LoVo (cell line): ENCODE data around the gene KRT78.

Experiments used
- DNase-seq: peaks from one replicate; pipeline ENCODE4 v3.0.0-alpha.2; 2016; ENCODE audit warnings: low spot score

The KRT78 gene

DNA sequence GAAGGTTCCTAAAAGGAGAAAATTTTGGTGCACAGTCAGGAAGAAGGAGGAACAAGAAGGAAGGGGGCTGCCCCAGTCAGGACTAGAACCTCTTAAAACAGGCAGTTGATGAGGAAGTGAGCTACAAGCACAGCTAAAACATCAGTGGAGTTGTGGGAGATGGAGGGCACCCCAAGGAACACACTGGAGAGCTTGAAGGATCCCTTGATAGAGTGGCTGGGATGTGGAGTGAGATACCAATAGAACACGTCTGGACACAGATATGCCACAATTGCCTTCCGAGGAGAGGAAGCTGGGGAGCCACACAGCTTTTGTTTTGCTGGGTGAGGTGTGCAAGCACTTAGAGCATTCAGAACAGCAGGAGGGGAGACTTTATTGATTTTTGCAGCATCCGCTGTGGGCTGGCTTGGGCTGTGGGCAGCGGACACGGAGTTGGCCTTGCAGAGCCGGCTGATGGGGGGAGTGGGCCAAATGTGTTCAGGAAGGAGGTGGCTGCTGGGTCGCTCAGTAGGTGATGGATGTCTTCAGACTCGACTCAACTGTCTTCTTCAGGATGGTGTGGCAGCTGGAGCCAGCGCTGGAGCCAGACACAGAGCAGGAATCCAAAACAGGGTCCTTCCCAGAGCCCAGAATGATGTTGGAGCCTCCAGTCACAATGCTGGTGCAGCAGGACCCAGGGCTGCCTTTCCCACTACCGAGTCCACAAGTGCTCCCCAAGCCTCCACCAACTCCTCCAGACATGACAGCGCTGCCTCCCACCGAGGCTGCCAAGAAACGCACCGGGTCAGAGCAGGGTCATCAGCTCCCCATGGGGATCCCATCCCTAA, 10.0 kb downstream of the KRT78 start:
- no peak for DNase-seq

DNA sequence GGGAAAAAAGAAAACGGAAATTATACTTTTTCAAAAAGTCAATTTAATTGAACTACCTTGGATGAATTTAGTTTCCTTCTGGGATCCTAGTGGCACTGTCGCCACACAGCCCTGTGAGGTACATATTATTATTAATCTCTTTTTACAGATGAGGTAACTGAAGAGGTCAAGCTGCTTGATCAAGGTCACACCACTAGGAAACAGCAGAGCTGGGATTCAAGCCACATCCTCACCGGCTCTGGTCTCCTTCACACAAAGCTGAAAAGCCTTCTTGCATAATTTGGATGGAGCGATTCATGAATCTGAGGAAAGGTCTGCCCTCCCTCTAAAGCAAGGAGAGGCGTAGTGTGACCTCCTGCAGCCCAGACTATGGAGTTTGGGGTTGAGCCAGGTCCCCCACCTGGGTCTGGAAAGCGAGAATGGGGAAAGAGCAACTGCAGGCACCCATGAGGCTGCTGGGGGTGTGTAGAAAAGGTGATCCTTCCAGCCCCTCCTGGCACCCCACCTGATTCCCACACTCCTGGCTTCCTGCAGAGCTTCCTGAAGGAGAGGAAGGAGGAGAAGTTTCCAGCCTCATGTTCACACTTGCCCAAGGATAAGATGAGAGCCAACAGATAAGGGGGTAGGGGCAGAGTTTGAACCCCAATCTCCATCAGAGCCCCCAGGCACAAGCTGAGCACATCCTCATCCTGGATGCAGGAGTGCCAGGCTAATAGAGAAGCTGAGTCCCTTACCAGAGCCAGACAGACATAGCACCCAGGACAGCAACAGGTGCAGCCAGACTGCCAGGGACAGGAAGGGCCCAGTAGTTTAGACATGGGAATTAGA, 10.8 kb downstream of the KRT78 start:
- no peak for DNase-seq

DNA sequence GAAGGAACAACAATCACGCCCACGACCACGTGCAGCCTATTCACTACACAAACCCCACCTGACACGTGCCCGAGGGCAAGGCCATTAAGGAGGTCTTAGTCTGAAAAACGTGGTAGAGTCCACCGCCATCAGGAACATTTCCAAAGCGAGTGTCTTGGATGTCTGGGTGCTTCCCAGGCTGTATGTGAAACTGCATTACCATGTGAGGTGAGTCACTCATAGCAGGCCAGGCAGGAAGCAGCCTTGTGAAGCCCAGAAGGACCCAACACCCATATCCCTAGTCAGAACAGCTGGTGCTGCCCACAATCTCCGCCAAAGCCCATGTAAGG, 11.4 kb downstream of the KRT78 start:
- no peak for DNase-seq

DNA sequence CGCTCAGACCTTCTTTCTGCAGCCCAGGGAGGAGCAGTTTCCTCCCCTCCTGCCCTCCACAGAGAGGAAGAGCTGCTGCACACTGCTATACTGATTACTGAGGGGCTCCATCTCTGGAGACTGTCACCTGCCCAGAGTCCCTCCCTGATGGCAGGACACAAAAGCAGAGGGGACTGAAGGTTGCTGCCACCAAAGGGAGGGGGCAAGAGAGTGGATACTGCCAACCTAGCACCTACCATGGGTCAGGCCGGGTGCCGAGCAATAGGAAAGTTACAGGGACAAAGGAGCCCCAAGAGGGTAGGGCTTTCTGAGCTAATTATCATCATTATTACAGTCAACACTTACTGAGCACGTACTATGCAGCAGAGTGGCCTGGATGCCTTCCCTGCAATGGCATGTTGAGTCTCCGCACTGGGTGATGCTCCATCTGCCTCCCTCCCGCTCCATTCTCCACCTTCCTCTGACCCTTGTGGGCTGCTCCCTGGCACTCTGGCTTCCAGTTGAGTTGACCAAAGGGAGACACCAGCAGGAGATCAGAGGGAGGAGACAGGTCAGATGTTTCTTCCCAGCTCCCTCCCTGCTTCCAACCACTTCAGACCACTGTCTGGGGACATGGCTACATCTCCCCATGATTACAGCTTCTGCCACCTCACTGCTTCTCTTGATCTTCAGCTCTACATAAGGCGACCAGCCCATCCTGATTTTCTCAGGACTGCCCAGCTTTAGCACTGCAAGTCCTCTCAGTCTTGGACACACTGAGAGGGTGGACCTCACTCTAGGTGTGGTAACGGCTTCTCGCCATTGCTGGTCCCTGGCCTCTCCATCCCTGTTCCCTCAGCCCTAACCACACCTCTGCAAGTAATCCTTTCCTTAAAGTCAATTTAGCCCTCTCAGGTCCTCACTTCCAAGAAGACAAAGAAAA, 12.0 kb downstream of the KRT78 start:
- DNase-seq: no peak

DNA sequence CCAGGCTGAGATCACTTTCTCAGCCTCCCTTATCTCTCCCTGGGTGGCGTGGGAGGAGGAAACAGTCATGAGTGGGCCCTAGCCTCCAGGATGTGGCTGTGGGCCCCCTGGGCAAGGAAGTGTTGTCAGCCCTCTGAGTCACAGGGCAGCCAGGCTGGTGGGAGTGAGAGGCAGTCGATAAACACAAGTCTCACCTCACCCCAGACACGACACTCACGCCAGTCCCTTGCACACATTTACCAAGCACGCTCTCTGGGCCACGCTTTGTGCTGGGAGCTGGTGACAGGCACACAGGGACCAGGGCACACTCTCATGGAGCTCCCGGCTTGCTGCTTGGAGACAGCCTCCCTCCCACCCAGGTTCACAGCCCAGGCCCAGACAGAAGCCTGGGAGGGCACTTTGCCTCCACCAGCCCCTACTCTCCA, 12.7 kb downstream of the KRT78 start:
- no peak for DNase-seq

DNA sequence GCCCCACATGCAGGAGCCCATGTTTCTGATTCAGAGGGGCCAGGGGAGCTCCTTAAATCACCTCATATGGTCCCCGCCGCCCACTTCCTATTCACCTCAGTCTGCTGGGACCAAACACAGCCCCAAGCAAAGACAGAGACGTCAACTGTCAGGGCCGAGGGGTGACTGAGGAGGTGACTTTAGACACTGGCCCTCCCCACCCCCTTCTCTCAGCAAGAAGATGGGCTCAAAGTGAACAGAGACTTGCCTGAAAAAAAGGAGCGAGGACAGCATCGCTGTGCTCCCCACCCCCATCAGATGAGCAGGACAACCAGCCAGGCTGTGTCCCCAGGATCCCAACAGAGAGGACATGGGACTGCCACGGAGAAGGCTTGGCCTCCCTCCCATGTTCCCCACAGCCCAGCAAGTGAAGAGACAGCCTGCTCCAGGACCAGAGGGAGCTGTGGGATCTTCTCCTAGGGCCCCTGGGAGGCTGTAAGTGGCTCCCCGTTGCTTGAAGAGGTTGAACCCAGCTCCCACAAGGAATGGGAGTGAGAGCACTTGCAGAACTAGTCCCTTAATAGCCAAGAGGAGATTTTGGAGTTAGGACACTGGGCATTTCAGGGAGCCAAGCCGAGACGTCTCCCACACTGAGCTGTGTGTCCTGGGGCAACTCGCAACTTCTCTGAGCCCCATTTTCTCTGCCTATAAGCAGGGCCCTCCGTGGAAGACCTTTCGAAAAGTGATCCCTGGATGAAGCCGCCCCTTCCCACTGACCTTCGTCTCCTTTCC, 13.3 kb downstream of the KRT78 start:
- DNase-seq: no peak

DNA sequence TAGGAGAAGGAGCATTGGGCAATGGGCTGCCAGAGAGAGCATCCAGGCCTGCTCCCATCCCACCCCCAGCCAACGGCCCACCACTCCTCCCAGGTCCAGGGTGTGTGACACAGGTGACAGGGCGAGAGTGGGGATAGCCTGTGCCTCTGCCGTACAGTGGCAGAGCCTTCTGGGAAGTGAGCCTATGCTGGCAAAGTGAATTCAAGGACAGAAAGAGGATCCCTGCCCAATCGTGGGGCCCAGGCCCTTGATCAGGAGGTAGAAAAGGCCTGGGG, 14.1 kb downstream of the KRT78 start:
- DNase-seq: no peak

DNA sequence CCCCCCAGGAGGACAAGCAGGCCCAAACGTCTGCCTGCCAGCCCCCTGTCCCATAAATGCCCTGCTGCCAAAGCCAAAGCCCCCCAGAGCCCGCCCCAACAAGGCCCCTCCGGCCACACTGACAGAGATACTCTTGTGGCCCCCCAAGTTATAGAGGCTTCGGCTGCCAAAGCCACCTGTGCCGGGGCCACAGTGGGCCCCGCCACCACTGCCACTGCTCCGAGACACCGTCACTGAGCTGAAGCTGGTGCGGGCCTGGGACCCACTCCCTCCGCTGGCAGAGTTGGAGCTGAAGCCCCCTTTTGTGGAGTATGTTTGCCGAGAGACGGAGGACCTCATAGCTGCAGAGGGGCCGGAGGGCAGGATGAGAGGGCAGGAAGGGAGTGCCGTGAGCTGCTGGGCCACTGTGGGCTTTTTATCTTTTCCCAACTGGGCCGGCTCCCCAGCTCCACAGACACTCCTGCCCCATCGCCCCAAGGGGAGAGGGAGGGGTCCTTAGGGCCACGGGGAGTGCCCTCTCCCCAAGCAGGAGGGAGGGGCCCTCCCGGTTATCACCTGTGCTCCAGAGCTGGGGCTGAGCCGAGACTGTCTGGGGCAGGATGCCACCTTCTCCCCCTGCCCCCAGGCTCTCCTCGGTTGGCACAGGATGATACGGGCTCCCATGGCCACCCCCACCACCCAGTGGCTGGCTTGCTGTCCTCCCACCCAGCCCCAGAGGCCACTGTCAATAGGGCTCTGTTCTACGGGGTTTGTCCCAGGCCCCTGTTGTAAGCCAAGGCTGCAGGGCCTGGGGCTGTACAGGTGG, 14.7 kb downstream of the KRT78 start, which contains the start of gene KRT79:
Gene KRT79, minus strand, starts transcription at position 390 of the 805 bp plus-strand sequence. Its CDS starts 51 bp downstream, at position 339.
- no peak for DNase-seq

DNA sequence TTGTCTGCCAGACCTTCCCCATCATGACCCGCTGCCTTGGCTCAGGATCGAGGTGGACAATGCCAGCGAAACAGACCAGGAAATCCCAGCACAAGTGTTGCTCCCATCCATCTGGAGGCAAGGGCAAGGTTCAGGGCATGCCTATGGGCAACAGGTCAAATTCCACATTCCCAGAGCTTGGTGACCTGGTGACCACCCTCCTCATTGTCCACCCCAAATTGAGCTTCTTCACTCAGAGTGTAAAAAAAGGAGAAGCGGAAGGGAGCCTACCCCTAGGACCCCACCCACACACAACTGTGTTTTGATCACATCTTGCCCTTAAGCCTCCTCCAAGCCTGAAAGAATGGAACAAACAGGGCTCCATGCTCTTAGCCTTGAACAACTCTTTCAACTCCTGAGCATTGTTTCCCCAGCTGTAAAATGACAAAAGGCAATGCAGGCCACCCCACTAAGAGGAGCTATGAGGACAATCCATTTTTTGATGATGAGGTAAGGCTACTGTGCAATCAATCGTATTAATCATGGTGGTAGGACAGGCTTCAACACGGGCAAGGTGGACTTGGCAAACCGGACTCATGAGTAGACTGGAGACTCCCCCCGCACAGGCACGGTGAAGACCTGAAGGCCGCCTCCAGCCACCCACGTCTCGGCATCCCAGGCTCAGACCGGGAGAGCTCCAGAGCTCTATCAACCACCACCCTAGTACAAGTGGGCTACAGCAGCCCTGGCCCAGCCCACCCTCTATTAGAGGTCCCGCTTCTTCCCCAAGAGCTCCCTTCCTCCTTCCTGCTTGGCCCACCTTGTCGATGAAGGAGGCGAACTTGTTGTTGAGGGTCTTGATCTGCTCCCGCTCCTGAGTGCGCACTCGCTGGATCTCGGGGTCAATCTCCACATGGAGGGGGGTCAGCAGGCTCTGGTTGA, 15.5 kb downstream of the KRT78 start:
- no peak for DNase-seq

DNA sequence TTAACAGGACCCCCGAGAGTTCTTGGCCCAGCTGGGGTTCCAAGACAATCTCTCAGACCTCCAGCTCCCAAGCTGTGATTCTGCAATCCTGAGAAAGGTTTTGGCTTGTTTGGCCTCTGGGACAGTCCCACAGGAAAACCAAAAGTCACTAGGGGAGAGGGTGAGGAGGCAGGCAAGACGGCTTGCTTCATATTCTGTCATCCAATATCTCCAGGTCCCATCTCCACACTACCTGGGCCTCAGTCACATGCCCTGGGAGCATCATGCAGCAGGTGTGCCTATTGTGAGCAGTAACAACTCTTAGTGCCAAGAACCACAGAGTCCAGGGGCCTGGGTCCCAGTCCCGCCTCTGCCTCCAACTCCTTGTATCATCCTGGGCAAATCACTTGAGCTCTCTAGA, 16.3 kb downstream of the KRT78 start:
- DNase-seq: no peak

DNA sequence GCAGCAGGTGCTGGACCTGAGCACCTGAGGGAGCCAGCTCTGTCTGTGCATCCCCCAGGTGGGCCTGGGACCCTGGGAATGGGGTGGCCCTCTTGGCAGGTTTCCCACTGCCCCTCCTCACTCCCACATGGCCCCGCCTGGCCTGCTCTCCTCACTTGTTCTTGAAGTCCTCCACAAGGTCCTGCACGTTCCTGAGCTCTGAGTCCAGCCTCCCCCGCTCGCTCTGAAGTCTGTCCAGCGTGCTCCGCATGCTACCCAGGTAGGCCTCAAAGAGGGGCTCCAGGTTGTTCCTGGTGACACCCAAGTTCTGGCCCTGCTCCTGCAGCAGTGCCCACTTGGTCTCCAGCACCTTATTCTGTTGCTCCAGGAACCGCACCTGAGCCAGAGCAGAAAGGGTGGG, 17.5 kb downstream of the KRT78 start:
- DNase-seq: no peak

DNA sequence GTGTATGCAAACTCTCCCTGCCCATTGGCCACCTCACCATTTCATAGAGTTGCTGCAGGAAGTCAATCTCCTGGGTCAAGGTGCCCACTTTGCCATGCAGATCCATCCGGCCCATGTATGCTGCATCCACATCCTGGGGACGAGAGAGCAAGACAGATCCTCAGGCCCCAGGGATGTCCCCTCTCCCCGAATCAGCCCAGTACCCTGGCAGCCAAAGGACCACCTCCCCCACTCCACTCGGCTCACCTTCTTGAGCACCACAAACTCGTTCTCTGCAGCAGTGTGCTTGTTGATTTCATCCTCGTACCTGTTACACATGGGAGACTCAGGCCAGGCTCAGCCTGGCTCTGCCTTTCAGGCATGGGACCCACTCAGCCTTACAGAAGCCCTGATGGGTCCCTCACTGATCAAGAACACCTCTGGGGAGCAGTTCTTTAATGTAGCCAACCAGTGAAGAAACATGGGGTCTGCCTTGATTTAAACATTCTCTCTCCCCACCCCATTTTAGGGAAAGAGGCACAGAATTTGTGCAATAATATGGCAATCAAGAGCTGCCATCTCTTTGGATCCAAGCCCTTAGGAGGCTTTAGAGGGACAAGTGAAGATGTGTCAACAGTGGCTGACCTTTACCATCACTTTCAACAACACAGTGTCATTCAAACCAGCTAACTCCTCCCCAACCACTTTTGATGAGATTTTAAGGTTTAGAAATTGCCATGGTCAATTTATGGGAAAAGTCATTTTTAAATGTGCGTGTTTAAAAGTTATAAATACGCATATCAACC, 18.6 kb downstream of the KRT78 start:
- no peak for DNase-seq

DNA sequence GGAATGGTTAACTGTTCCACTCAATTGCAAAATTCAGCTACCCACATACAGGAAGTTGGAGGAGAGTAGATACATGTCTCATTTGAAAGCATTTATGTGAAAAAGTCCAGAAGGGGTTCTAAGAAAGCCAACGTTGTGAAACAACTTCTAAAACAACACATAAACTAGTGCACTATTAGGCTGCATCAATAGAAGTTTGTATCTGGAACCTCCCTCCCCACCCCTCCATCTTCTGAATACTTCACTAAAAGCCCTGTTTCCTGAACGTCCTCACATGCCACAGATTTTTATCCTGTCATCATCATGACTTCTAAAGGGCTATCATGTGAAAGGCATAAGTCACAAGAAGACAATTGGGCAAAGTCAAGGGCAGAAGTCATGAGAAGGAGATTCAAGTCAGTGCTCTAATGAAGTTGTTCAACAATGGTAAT, 20.2 kb downstream of the KRT78 start:
- no peak for DNase-seq

DNA sequence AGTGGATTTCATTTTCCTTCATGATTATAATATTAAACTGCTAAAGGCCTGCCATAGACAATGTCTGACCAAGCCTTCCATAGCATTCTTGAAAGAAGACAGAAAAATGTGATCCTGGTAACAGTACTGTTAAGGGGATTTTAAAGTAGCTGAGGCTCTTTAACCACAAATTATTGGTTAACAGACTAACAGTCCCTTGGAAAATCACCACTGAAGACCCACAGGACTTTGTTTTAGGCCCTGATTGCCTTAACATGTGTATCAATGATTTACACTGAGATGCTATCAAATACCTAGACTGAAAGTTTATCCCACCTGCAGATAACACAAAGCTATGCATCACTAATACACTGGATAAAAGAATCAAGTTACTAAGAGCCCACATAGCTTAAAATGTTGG, 20.6 kb downstream of the KRT78 start:
- no peak for DNase-seq

DNA sequence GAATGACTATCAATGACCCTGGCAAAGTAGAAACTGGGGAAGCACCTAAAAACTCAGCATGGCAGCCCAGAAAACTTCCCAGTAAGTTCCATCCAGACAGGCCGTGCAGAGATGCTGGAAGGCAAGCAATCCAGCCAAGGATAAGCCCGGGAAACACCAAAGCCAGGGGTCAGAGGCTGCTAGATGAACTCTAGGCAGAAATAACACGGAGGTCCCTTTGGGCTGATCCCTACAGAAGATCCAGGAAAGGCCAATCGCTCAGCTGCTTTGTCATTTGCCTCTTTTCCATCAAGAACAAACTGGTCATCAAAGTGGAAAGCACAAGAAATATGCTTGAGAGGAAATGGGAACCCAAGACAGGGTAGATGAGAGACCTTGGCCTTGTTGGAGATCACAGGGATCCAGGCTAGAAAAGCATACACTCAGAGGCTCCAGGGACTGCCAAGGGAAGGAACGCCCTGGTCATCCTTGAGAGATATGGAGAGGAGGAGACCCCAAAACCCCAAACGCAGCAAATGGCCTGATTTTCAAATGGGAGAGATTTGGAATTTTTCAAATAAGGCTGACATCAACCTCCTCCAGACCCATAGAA, 21.2 kb downstream of the KRT78 start:
- DNase-seq: no peak

DNA sequence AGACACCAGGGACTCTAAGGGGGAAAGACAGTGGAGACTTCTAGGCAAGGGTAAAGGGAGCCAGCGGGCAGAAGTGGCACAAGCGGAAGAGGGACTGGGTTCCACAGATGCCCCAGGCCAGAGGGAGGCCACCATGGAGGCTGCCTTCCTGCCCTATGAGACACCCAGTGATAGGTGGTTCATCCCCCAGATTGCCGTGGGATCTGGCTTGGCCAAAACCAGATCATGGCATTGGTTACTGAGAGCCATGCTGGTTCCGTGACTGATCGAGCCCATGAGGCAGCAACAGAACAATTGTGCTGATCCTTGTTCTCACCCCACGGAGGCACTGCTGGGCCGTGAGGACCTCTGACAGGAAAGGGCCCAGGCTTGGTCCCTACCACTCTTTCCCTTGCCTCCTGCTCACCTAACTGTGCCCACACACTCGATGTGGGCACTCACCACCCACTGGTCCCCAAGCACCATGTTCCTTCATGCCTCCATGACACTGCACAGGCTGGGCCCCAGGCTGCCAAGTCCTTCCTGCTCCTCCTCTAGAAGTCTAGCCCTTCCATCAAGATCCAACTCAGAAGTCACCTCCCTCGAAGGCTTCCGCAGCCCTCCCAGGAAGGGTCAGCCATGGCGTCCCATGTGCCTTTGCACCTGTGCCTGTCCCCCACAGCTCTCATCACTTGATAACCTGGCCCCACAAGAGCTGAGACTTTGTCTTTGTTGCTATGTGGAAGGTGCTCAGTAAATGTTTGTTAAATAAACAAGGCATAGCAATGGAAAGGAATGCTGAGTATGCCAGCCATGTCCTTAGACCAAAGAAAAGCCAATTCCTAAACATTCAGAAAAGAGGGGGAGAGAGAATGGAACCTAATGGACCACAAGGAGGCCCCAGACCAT, 21.9 kb downstream of the KRT78 start:
- DNase-seq: no peak

DNA sequence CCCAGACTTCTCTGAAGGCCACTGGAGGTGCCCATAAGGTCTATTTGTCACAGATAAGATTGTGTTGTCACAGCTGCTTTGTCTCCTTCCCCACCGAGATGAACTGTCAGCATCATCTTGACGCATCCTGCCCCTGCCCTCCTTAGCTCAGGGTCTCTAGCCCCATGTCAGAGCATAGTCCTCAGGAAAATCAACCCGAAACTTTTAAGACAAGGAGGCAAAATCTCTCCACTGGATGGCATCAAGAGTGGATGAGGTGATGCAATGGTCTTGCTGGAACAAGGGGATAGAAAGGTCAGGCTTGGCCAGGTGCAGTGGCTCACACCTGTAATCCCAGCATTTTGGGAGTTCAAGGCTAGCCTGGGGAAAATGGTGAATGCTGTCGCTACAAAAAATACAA, 22.8 kb downstream of the KRT78 start:
- DNase-seq: no peak
